Measurements from ENCODE around the gene EMC1.
"Not testable (repeated sequence)": the region's sequence is repeated elsewhere in the genome, so short reads cannot be mapped to it uniquely, and the experiment has no call there.

Gene EMC1

GRCh38 chr1:19190468-19190867 is 60.9 kb downstream of the EMC1 start:
- DNase-seq (ENCODE audit: low read depth): no peak

- DNase-seq (ENCODE audit: low read depth): no peak
These were observed 62.1 kb downstream of the EMC1 start for GRCh38 chr1:19189270-19189669.

- no peak for DNase-seq (ENCODE audit: low read depth)
These were observed 63.5 kb downstream of the EMC1 start for GRCh38 chr1:19187852-19188251.

- DNase-seq (ENCODE audit: low read depth): no peak
These were observed 65.3 kb downstream of the EMC1 start for GRCh38 chr1:19186001-19186400.

GRCh38 chr1:19182223-19182622 is 69.1 kb downstream of the EMC1 start:
- no peak for DNase-seq (ENCODE audit: low read depth)

GRCh38 chr1:19180265-19180657 is 71.1 kb downstream of the EMC1 start:
- not testable (repeated sequence) for DNase-seq (ENCODE audit: low read depth)

- no peak for DNase-seq (ENCODE audit: low read depth)
These were observed 71.6 kb downstream of the EMC1 start for GRCh38 chr1:19179597-19180264.

- no peak for DNase-seq (ENCODE audit: low read depth)
These were observed 72.5 kb downstream of the EMC1 start for GRCh38 chr1:19178734-19179398.

- no peak for DNase-seq (ENCODE audit: low read depth)
These were observed 73.5 kb downstream of the EMC1 start for GRCh38 chr1:19177811-19178210.

GRCh38 chr1:19169642-19170041 is 81.7 kb downstream of the EMC1 start:
- DNase-seq (ENCODE audit: low read depth): no peak

- DNase-seq (ENCODE audit: low read depth): no peak
These were observed 84.2 kb downstream of the EMC1 start for GRCh38 chr1:19167140-19167539.

GRCh38 chr1:19166066-19166465 is 85.3 kb downstream of the EMC1 start:
- DNase-seq (ENCODE audit: low read depth): no peak

All from stimulated activated CD8-positive, alpha-beta memory T cell treated with anti-CD3 and anti-CD28 coated beads, Interleukin-15, amount 100 ng/mL, for 24 hours (primary cell).